B cell (primary cell): ENCODE measurements around the gene RAB31. TPM values are rescaled to one million over a fixed set of nuclear protein-coding genes. Genes with fewer than 3 reads are reported as not detected.

ENCODE experiments used
- ATAC-seq: fragments of 200-7000 bp; cut with Tn5 transposase; one replicate; pipeline ENCODE4 v1.10.0; 2021; ENCODE audit warnings: low read depth, mild to moderate bottlenecking, moderate number of reproducible peaks, moderate library complexity
- CTCF ChIA-PET: fragments of 350-600 bp; sonication (Branson Sonifier 250); formaldehyde crosslinking; loops from one replicate; lab custom pipeline; 2021; ENCODE audit warnings: antibody characterized with exemption, inconsistent platforms; lab: Charles Lee
- POLR2A ChIA-PET: fragments of 350-600 bp; sonication (Branson Sonifier 250); formaldehyde crosslinking; loops from one replicate; lab custom pipeline; 2021; ENCODE audit warnings: antibody characterized with exemption; lab: Charles Lee
- DNase-seq: peaks from one replicate; pipeline ENCODE4 v3.0.0; 2013
- H2AFZ ChIP-seq: 2 replicates; pipeline ENCODE4 v1.6.1; 2012; ENCODE audit warnings: mild to moderate bottlenecking, low read depth, low read length; ENCODE audit not compliant: insufficient read depth, poor library complexity, severe bottlenecking
- H3K27ac ChIP-seq, 2 donors: 1 replicate in 1 of 2; 2 replicates in 1 of 2; pipeline ENCODE4 v1.5.1; 2012 to 2013; ENCODE audit warnings: low read length in 2 of 2, mild to moderate bottlenecking in 2 of 2, moderate library complexity in 1 of 2
- H3K27me3 ChIP-seq, 4 experiments: fragments of 200-600 bp in 1 of 4; sonication (generic) in 1 of 4; replicated peaks in 1 of 4; 1 replicate in 2 of 4; 2 replicates in 2 of 4; pipeline versions ENCODE4 v1.6.1 to v1.7.0; 2013 to 2016; ENCODE audit warnings: low read length in 3 of 4, mild to moderate bottlenecking in 2 of 4, mixed read lengths in 1 of 4, moderate library complexity in 1 of 4; ENCODE audit not compliant: insufficient read depth in 4 of 4, control insufficient read depth in 3 of 4; ENCODE audit errors: control extremely low read depth in 1 of 4
- H3K36me3 ChIP-seq, 2 experiments: replicated peaks in 1 of 2; 1 replicate in 1 of 2; 2 replicates in 1 of 2; pipeline versions ENCODE4 v1.6.1 to v1.7.1; 2013; ENCODE audit warnings: low read length in 1 of 2; ENCODE audit not compliant: insufficient read depth in 2 of 2, control insufficient read depth in 1 of 2; ENCODE audit errors: control extremely low read depth in 1 of 2, extremely low read depth in 1 of 2
- H3K4me1 ChIP-seq, 2 donors: fragments of 200-600 bp in 1 of 2; sonication (generic) in 1 of 2; 1 replicate in 1 of 2; 2 replicates in 1 of 2; pipeline versions ENCODE4 v1.5.1 to v1.6.1; 2013 to 2017; ENCODE audit warnings: low read length in 2 of 2; ENCODE audit not compliant: control insufficient read depth in 2 of 2, insufficient read depth in 2 of 2
- H3K4me2 ChIP-seq: replicated peaks from 2 replicates; pipeline ENCODE3; 2012; ENCODE audit warnings: mild to moderate bottlenecking, low read depth, low read length; ENCODE audit not compliant: poor library complexity, severe bottlenecking
- H3K4me3 ChIP-seq, 5 experiments: fragments of 200-600 bp in 1 of 5; sonication (generic) in 1 of 5; 1 replicate in 3 of 5; 2 replicates in 2 of 5; pipeline versions ENCODE4 v1.5.1 to v1.7.0; 2011 to 2016; ENCODE audit warnings: low read length in 4 of 5, mild to moderate bottlenecking in 4 of 5, low read depth in 2 of 5, control low read depth in 1 of 5, moderate library complexity in 1 of 5; ENCODE audit not compliant: insufficient read depth in 1 of 5; ENCODE audit errors: control extremely low read depth in 1 of 5, extremely low read depth in 1 of 5
- H3K79me2 ChIP-seq: fragments of 200-600 bp; sonication (generic); one replicate; pipeline ENCODE4 v1.6.0; 2016; ENCODE audit warnings: low read length; ENCODE audit not compliant: control insufficient read depth, insufficient read depth
- H3K9ac ChIP-seq: fragments of 200-600 bp; sonication (generic); 2 replicates; pipeline ENCODE4 v1.6.1; 2017; ENCODE audit warnings: mild to moderate bottlenecking, low read length, moderate library complexity
- H3K9me3 ChIP-seq, 3 donors: one replicate each; pipeline versions ENCODE4 v1.6.1 to v1.7.1; 2013; ENCODE audit warnings: low read length in 2 of 3; ENCODE audit not compliant: control insufficient read depth in 2 of 3, insufficient read depth in 1 of 3; ENCODE audit errors: control extremely low read depth in 1 of 3
- H4K20me1 ChIP-seq: 2 replicates; pipeline ENCODE4 v1.6.0; 2012; ENCODE audit warnings: mild to moderate bottlenecking, low read length; ENCODE audit not compliant: insufficient read depth, control insufficient read depth, poor library complexity, severe bottlenecking
- H3K27ac Mint-ChIP-seq: one replicate; pipeline ENCODE4 v1.8.0; 2021; ENCODE audit warnings: mixed read lengths
- H3K27me3 Mint-ChIP-seq: one replicate; pipeline ENCODE4 v1.8.0; 2021; ENCODE audit warnings: mixed read lengths
- H3K4me1 Mint-ChIP-seq: one replicate; pipeline ENCODE4 v1.8.0; 2021; ENCODE audit warnings: mixed read lengths
- H3K4me3 Mint-ChIP-seq: one replicate; pipeline ENCODE4 v1.8.0; 2021; ENCODE audit warnings: mixed read lengths
- H3K9me3 Mint-ChIP-seq: one replicate; pipeline ENCODE4 v1.8.0; 2022; ENCODE audit warnings: mixed read lengths; ENCODE audit not compliant: insufficient read depth
- CTCF ChIP-seq: fragments of 200-600 bp; IDR thresholded peaks from one replicate; pipeline ENCODE4 v1.8.0; 2022; ENCODE audit warnings: antibody characterized with exemption, mild to moderate bottlenecking
- EZH2 ChIP-seq: IDR thresholded peaks from 2 replicates; pipeline ENCODE4 v1.6.1; 2012; ENCODE audit warnings: borderline replicate concordance, low read depth, mild to moderate bottlenecking, moderate library complexity, low read length; ENCODE audit not compliant: insufficient read depth, poor library complexity, severe bottlenecking
- WGBS: methylation state at CpG from one replicate; pipeline ENCODE4 v1.1.5; 2013; ENCODE audit warnings: missing lambda C conversion rate; ENCODE audit not compliant: insufficient coverage; 5-methylcytosine and 5-hydroxymethylcytosine counted together
- intact Hi-C: fragments of 100-400 bp; cut with micrococcal nuclease; formaldehyde crosslinking; loops from one replicate; pipeline ENCODE4 v1.10.0; 2022
- polyA plus RNA-seq: library from polyadenylated mRNA; depleted of rRNA; stranded (reverse); fragments of >200 nt; gene quantifications from 2 replicates; pipeline ENCODE4 v1.2.3, GENCODE V29; 2012
- total RNA-seq, 2 donors: library from RNA; stranded (reverse); fragments of 120-200 nt in 1 of 2; gene quantifications; 1 replicate in 1 of 2; 2 replicates in 1 of 2; pipeline versions ENCODE4 v1.2.3 to v1.2.4, GENCODE V29; 2013 to 2022

The RAB31 gene
- total and polyA plus RNA-seq, 2 donors (not counting 1 experiment from before 2014, with no cell fraction given), result 15.5 to 44.6 TPM

GRCh38 chr18:9872823-9873222 is 164.7 kb downstream of the RAB31 start:
- no peak overlapping the region for H2AFZ ChIP-seq
- Mint-ChIP-seq H3K4me3 (no peak overlapping the region), H3K27me3 (peaks cover 22% of the 10 kb centered on the region), H3K9me3 (no peaks in the 10 kb centered on the region), H3K4me1 (peaks cover 1% of the 10 kb centered on the region), H3K27ac (no peak overlapping the region)
- H3K9ac ChIP-seq, result no peak overlapping the region
- no peaks in the 10 kb centered on the region for H4K20me1 ChIP-seq
- ChIA-PET POLR2A (no interaction called here), CTCF (no interaction called here)
- no peak for ATAC-seq
- no peak for DNase-seq
- no peaks in the 10 kb centered on the region for H3K4me1 ChIP-seq
- H3K79me2 ChIP-seq, result no peaks in the 10 kb centered on the region
- no peak overlapping the region for H3K27ac ChIP-seq
- intact Hi-C loops, result no loop called here
- no peak overlapping the region for H3K4me2 ChIP-seq
- peaks cover 0 to 4% (median 0%) of the 10 kb centered on the region in 4 experiments for H3K27me3 ChIP-seq
- H3K4me3 ChIP-seq, result no peak overlapping the region
- TF ChIP-seq EZH2 (no peak), CTCF (no peak)
- no peaks in the 10 kb centered on the region for H3K9me3 ChIP-seq
- no peaks in the 10 kb centered on the region for H3K36me3 ChIP-seq

- no peak for ATAC-seq
- ChIA-PET CTCF (no interaction called here), POLR2A (no interaction called here)
- Histone ChIP-seq H3K4me2 (no peak overlapping the region), H4K20me1 (no peaks in the 10 kb centered on the region), H3K4me3 (no peak overlapping the region), H3K4me1 (no peaks in the 10 kb centered on the region), H3K79me2 (no peaks in the 10 kb centered on the region), H3K9me3 (no peaks in the 10 kb centered on the region), H3K36me3 (no peaks in the 10 kb centered on the region), H3K9ac (no peak overlapping the region), H3K27me3 (peaks cover 0 to 4% (median 0%) of the 10 kb centered on the region in 4 experiments), H3K27ac (no peak overlapping the region), H2AFZ (no peak overlapping the region)
- Mint-ChIP-seq H3K4me1 (peaks cover 1% of the 10 kb centered on the region), H3K27ac (no peak overlapping the region), H3K4me3 (no peak overlapping the region), H3K27me3 (peaks cover 15% of the 10 kb centered on the region), H3K9me3 (no peaks in the 10 kb centered on the region)
- no CpG with 5 or more reads among the region's 1 CpG for WGBS
- TF ChIP-seq EZH2 (no peak), CTCF (no peak)
- DNase-seq, result no peak
- intact Hi-C loops, result no loop called here
These were observed 166.6 kb downstream of the RAB31 start for GRCh38 chr18:9874728-9875127.
